Spleen (tissue), 11 donors: ENCODE results near the gene ZNF35. TPM values are rescaled to one million over a fixed set of nuclear protein-coding genes. Genes with fewer than 3 reads are reported as not detected.

Experiments used
- DNase-seq: peaks from one replicate; pipeline ENCODE4 v3.0.0-alpha.2; 2020
- H3K27ac ChIP-seq, 8 donors: fragments of 200-600 bp; sonication (generic) in 7 of 8; 1 replicate in 4 of 8; 2 replicates in 4 of 8; pipeline versions ENCODE4 v1.5.0 to v1.8.0; 2016 to 2021; ENCODE audit warnings: inconsistent platforms in 4 of 8, mild to moderate bottlenecking in 4 of 8, moderate library complexity in 1 of 8
- H3K27me3 ChIP-seq, 7 donors: fragments of 200-600 bp; sonication (generic) in 6 of 7; replicated peaks in 1 of 7; 1 replicate in 4 of 7; 2 replicates in 3 of 7; pipeline versions ENCODE4 v1.5.0 to v1.8.0; 2016 to 2021; ENCODE audit warnings: inconsistent platforms in 3 of 7, mild to moderate bottlenecking in 1 of 7
- H3K36me3 ChIP-seq, 6 donors: fragments of 200-600 bp; sonication (generic) in 5 of 6; 1 replicate in 4 of 6; 2 replicates in 2 of 6; pipeline versions ENCODE4 v1.5.0 to v1.8.0; 2016 to 2021; ENCODE audit warnings: inconsistent platforms in 2 of 6
- H3K4me1 ChIP-seq, 6 donors: fragments of 200-600 bp; sonication (generic) in 5 of 6; 1 replicate in 3 of 6; 2 replicates in 3 of 6; pipeline versions ENCODE4 v1.5.0 to v1.8.0; 2016 to 2021; ENCODE audit warnings: inconsistent platforms in 3 of 6
- H3K4me3 ChIP-seq, 8 donors: fragments of 200-600 bp; sonication (generic) in 7 of 8; 1 replicate in 4 of 8; 2 replicates in 4 of 8; pipeline versions ENCODE4 v1.5.0 to v1.8.0; 2016 to 2021; ENCODE audit warnings: inconsistent platforms in 4 of 8, mild to moderate bottlenecking in 4 of 8, moderate library complexity in 2 of 8
- H3K9me3 ChIP-seq, 8 donors: fragments of 200-600 bp; sonication (generic) in 7 of 8; 1 replicate in 4 of 8; 2 replicates in 4 of 8; pipeline versions ENCODE4 v1.5.0 to v1.8.0; 2016 to 2021; ENCODE audit warnings: inconsistent platforms in 4 of 8
- CTCF ChIP-seq, 11 experiments: fragments of 200-600 bp in 7 of 11; fragments of 450-650 bp in 4 of 11; sonication (generic) in 4 of 11; IDR thresholded peaks in 8 of 11; conservative IDR thresholded peaks in 3 of 11; 1 replicate in 7 of 11; 2 replicates in 4 of 11; pipeline versions ENCODE4 v1.4.0 to v1.8.0; 2016 to 2021; ENCODE audit warnings: antibody characterized with exemption in 11 of 11, inconsistent platforms in 4 of 11, mild to moderate bottlenecking in 1 of 11
- POLR2A ChIP-seq, 3 donors: fragments of 450-650 bp; IDR thresholded peaks; one replicate each; pipeline ENCODE4 v1.5.1; 2017; ENCODE audit warnings: antibody characterized with exemption in 3 of 3, mild to moderate bottlenecking in 1 of 3
- POLR2AphosphoS5 ChIP-seq, 3 donors: sonication (generic); formaldehyde crosslinking; IDR thresholded peaks; one replicate each; pipeline ENCODE4 v1.5.1; 2017; ENCODE audit warnings: antibody characterized with exemption in 3 of 3
- WGBS, 5 donors: extraction: QIAGEN DNeasy Blood & Tissue Kit in 3 of 5; methylation state at CpG; one replicate each; pipeline versions ENCODE4 v1.1.5 to v1.1.7; 2013 to 2018; 5-methylcytosine and 5-hydroxymethylcytosine counted together
- intact Hi-C: fragments of 100-400 bp; cut with DNase I; formaldehyde crosslinking; loops from one replicate; pipeline ENCODE4 v1.15.0; 2023; ENCODE audit warnings: low total_unique reads
- polyA plus RNA-seq, 3 donors: library from polyadenylated mRNA; stranded (reverse); fragments of 200-250 nt; gene quantifications; one replicate each; pipeline ENCODE4 v1.2.1, GENCODE V29; 2013
- total RNA-seq, 7 donors: library from RNA; depleted of rRNA in 3 of 7; stranded (reverse); fragments of >200 nt in 3 of 7; fragmentation: NEBNext Ultra II Directional in 4 of 7; extraction: Animal tissue kit (Norgen Biotek cat#: 25700) in 4 of 7; gene quantifications; one replicate each; pipeline versions ENCODE4 v1.1.0 to v1.2.1, GENCODE V29; 2016 to 2021
- donor health status: healthy with polysubstance abuse.
- donor health status: DM: no; HTN: no; CAD: no; lungs with moderate emphysema.
- donor health status: DM: no; HTN: no; CAD: no.
- donor health status: Bipolar disorder and iron deficiency.
- donor health status: healthy.
- donor health status: DM: no; HTN: no; CAD: no.
- donor health status: DM: yes; HTN: yes; CAD: no.

Gene ZNF35
- total and polyA plus RNA-seq, 10 donors: 2.5 to 19.3 (median 12.9) TPM

GRCh38 chr3:44685128-44685800 lies 36.7 kb downstream of the ZNF35 start:
- peak overlapping the region in 5 of 8 donors; percentile 22 to 64 (median 56) for H3K27ac ChIP-seq
- H3K4me3 ChIP-seq: peak overlapping the region; percentile 59 to 89 (median 77)
- H3K27me3 ChIP-seq: peaks cover 0 to 31% (median 5%) of the 10 kb centered on the region in 7 donors
- WGBS, 5 donors: 2 to 6% (median 3%) methylated on average over 29 to 48 of the region's 48 CpGs
- H3K36me3 ChIP-seq: peaks cover 0 to 36% (median 4%) of the 10 kb centered on the region in 6 donors
- H3K4me1 ChIP-seq: peaks cover 0 to 18% (median 8%) of the 10 kb centered on the region in 6 donors
- TF ChIP-seq POLR2A (IDR thresholded peaks at IDR 0.05) (no peak), POLR2AphosphoS5 (IDR thresholded peaks at IDR 0.05) (peak; percentile 65 to 77 (median 73)), CTCF (IDR thresholded peaks at IDR 0.05 in 8 of 11, conservative IDR thresholded peaks at IDR 0.05 in 3 of 11) (peak in 1 of 11 experiments; percentile 15)
- H3K9me3 ChIP-seq: peaks cover 0 to 57% (median 30%) of the 10 kb centered on the region in 8 donors
- peak; percentile 91 for DNase-seq
- intact Hi-C loops: no loop called here

GRCh38 chr3:44687898-44688297 lies 39.4 kb downstream of the ZNF35 start:
- no peak for DNase-seq
- Histone ChIP-seq H3K27me3 (peaks cover 0 to 32% (median 5%) of the 10 kb centered on the region in 7 donors), H3K4me3 (no peak overlapping the region), H3K4me1 (peaks cover 0 to 18% (median 8%) of the 10 kb centered on the region in 6 donors), H3K36me3 (peaks cover 0 to 15% (median 4%) of the 10 kb centered on the region in 6 donors), H3K9me3 (peaks cover 0 to 39% (median 14%) of the 10 kb centered on the region in 8 donors), H3K27ac (no peak overlapping the region)
- WGBS, 5 donors: 53 to 71% (median 60%) methylated on average over 1 of the region's 1 CpG
- intact Hi-C loops: no loop called here
- TF ChIP-seq CTCF (IDR thresholded peaks at IDR 0.05 in 8 of 11, conservative IDR thresholded peaks at IDR 0.05 in 3 of 11) (no peak), POLR2AphosphoS5 (IDR thresholded peaks at IDR 0.05) (no peak), POLR2A (IDR thresholded peaks at IDR 0.05) (no peak)

Other genes starting within 250 kb of the ZNF35 start
- 10 to 100 TPM; 14.5 to 29.0 (median 21.4) TPM for gene ZNF445, start 171.1 kb upstream of the ZNF35 start, total RNA-seq
- gene ZNF445, start 171.1 kb upstream of the ZNF35 start, polyA plus RNA-seq: 1 to 10 TPM; 1.2 to 3.4 (median 1.2) TPM
- 1 to 10 TPM; 3.9 to 6.0 (median 5.1) TPM for gene ZKSCAN7, start 93.5 kb upstream of the ZNF35 start, total RNA-seq
- gene ZKSCAN7, start 93.5 kb upstream of the ZNF35 start, polyA plus RNA-seq: 1 to 10 TPM; 1.8 to 2.2 (median 1.9) TPM
- 1 to 10 TPM; 2.7 to 5.4 (median 4.3) TPM for gene ZNF660, start 63.8 kb upstream of the ZNF35 start, total RNA-seq
- gene ZNF660, start 63.8 kb upstream of the ZNF35 start, polyA plus RNA-seq: under 1 TPM; 0.61 to 0.80 (median 0.62) TPM
- gene ZNF197, start 23.7 kb upstream of the ZNF35 start, total RNA-seq: 10 to 100 TPM; 13.1 to 21.0 (median 17.4) TPM
- gene ZNF197, start 23.7 kb upstream of the ZNF35 start, polyA plus RNA-seq: 1 to 10 TPM; 4.9 to 6.7 (median 6.1) TPM
- gene ZNF502, start 63.9 kb downstream of the ZNF35 start, total RNA-seq: 1 to 10 TPM; 3.2 to 5.9 (median 4.9) TPM
- gene ZNF502, start 63.9 kb downstream of the ZNF35 start, polyA plus RNA-seq: 1 to 10 TPM; 2.8 to 3.6 (median 3.6) TPM
- gene ZNF501, start 80.9 kb downstream of the ZNF35 start, total RNA-seq: 1 to 10 TPM; 5.0 to 8.5 (median 5.6) TPM
- gene ZNF501, start 80.9 kb downstream of the ZNF35 start, polyA plus RNA-seq: 1 to 10 TPM; 1.5 to 2.0 (median 1.8) TPM
- gene KIAA1143, start 112.9 kb downstream of the ZNF35 start, total RNA-seq: 10 to 100 TPM; 13.5 to 25.6 (median 22.5) TPM
- 10 to 100 TPM in 1 of 3 donors, 1 to 10 TPM in 2; 6.8 to 14.2 (median 8.8) TPM for gene KIAA1143, start 112.9 kb downstream of the ZNF35 start, polyA plus RNA-seq
- 1 to 10 TPM; 1.0 to 5.2 (median 3.2) TPM for gene KIF15, start 113.1 kb downstream of the ZNF35 start, total RNA-seq
- gene KIF15, start 113.1 kb downstream of the ZNF35 start, polyA plus RNA-seq: 1 to 10 TPM in 2 of 3 donors, under 1 TPM in 1; 0.74 to 4.2 (median 1.2) TPM
- 10 to 100 TPM in 6 of 7 donors, 1 to 10 TPM in 1; 9.5 to 15.8 (median 14.3) TPM for gene TMEM42, start 213.2 kb downstream of the ZNF35 start, total RNA-seq
- gene TMEM42, start 213.2 kb downstream of the ZNF35 start, polyA plus RNA-seq: 10 to 100 TPM; 28.8 to 32.4 (median 30.8) TPM
- gene TGM4, start 225.9 kb downstream of the ZNF35 start, total RNA-seq: not detected
- gene TGM4, start 225.9 kb downstream of the ZNF35 start, polyA plus RNA-seq: not detected